Neural cell (in vitro differentiated cells): ENCODE data around the gene NKRF.

Experiments
- CTCF ChIP-seq: fragments of 450-650 bp; IDR thresholded peaks from 2 replicates; pipeline ENCODE4 v1.5.1; 2014; ENCODE audit warnings: antibody characterized with exemption, mild to moderate bottlenecking, moderate library complexity; ENCODE audit not compliant: poor library complexity, severe bottlenecking
- EZH2 ChIP-seq: fragments of 200-600, 300-800 bp; shearing (Covaris generic), sonication (generic); IDR thresholded peaks from 2 replicates; pipeline ENCODE4 v1.6.1; 2014; ENCODE audit warnings: antibody characterized with exemption, low read length, borderline replicate concordance, mild to moderate bottlenecking; ENCODE audit not compliant: insufficient read depth, poor library complexity, severe bottlenecking
- MXI1 ChIP-seq: fragments of 450-650 bp; conservative IDR thresholded peaks from 2 replicates; pipeline ENCODE4 v1.6.1; 2014; ENCODE audit warnings: antibody characterized with exemption, mild to moderate bottlenecking; ENCODE audit not compliant: poor library complexity, severe bottlenecking
- POLR2AphosphoS5 ChIP-seq: IDR thresholded peaks from 2 replicates; pipeline ENCODE4 v1.6.1; 2012
- RAD21 ChIP-seq: fragments of 450-650 bp; conservative IDR thresholded peaks from 2 replicates; pipeline ENCODE4 v1.6.1; 2014; ENCODE audit warnings: antibody characterized with exemption, mild to moderate bottlenecking, moderate library complexity
- REST ChIP-seq: IDR thresholded peaks from 2 replicates; pipeline ENCODE4 v1.6.1; 2012; ENCODE audit warnings: borderline replicate concordance
- SMC3 ChIP-seq: fragments of 450-650 bp; conservative IDR thresholded peaks from 2 replicates; pipeline ENCODE4 v1.6.1; 2014; ENCODE audit warnings: antibody characterized with exemption, mild to moderate bottlenecking, moderate library complexity; ENCODE audit not compliant: poor library complexity
- TAF1 ChIP-seq: IDR thresholded peaks from 2 replicates; pipeline ENCODE4 v1.6.1; 2012; ENCODE audit warnings: low read depth

GRCh38 chrX:119570351-119570835 is 35.8 kb downstream of the NKRF start:
- TF ChIP-seq CTCF: no peak
- no peak for TF ChIP-seq RAD21
- TF ChIP-seq EZH2: no peak
- no peak for TF ChIP-seq REST
- TF ChIP-seq TAF1: no peak
- TF ChIP-seq POLR2AphosphoS5: no peak
- no peak for TF ChIP-seq SMC3
- TF ChIP-seq MXI1: no peak
